Gastrocnemius medialis (tissue), 4 donors: ENCODE results near the gene DENND4C.

Experiments
- POLR2A ChIP-seq, 2 donors: fragments of 450-650 bp; IDR thresholded peaks; one replicate each; pipeline ENCODE4 v1.6.1; 2017; ENCODE audit warnings: antibody characterized with exemption in 2 of 2, mild to moderate bottlenecking in 2 of 2, moderate library complexity in 2 of 2
- TF ChIP-seq, protein P1 (sequence below), 5 experiments: fragments of 450-650 bp in 3 of 5; fragments of 200-600 bp in 2 of 5; sonication (generic) in 2 of 5; IDR thresholded peaks in 4 of 5; conservative IDR thresholded peaks in 1 of 5; 1 replicate in 4 of 5; 2 replicates in 1 of 5; pipeline ENCODE4 v1.5.1; 2016 to 2019; ENCODE audit warnings: antibody characterized with exemption in 5 of 5, mild to moderate bottlenecking in 3 of 5, moderate library complexity in 3 of 5

DNA sequence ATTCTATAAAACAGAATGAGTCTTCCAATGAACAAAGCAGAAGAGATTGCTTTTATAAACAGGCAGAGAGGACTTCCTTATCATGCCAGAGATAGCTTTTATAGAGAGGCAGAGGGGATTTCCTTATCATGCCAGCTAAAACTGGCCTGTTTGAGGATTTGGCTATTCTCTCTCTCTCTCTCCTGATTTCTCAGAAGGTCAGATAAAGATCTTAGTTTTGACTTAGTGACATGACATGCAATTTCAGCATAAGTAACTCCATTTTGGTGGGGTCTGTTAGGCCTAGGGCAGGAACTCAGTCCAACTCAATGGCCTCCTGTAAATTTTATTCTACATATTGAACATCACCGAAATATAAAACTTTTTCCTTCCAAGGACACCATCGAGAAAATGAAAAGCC lies 31.5 kb upstream of the DENND4C start:
- TF ChIP-seq, protein P1, sequence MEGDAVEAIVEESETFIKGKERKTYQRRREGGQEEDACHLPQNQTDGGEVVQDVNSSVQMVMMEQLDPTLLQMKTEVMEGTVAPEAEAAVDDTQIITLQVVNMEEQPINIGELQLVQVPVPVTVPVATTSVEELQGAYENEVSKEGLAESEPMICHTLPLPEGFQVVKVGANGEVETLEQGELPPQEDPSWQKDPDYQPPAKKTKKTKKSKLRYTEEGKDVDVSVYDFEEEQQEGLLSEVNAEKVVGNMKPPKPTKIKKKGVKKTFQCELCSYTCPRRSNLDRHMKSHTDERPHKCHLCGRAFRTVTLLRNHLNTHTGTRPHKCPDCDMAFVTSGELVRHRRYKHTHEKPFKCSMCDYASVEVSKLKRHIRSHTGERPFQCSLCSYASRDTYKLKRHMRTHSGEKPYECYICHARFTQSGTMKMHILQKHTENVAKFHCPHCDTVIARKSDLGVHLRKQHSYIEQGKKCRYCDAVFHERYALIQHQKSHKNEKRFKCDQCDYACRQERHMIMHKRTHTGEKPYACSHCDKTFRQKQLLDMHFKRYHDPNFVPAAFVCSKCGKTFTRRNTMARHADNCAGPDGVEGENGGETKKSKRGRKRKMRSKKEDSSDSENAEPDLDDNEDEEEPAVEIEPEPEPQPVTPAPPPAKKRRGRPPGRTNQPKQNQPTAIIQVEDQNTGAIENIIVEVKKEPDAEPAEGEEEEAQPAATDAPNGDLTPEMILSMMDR (IDR thresholded peaks at IDR 0.05 in 4 of 5, conservative IDR thresholded peaks at IDR 0.05 in 1 of 5) = no peak
- TF ChIP-seq POLR2A (IDR thresholded peaks at IDR 0.05) = no peak
